Measurements from ENCODE around the gene B4GALNT4.

Gene B4GALNT4

DNA sequence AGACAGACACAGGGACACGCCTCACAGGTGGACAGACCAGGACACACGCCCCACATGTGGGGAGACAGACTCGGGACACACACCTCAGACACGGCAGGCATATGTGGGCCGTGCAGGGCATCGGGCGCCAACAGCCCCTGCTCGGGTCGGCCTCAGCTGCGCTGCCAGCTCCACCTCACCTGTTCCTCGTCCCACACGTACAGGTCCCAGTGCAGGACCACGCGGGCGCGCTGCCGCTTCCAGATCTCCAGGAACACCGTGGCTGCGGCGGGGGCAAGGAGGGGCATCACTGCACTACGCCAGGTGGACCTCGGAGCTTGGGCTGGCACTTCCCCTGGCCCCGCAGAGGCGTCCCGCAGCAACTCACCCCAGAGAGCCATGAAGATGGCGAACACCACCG lies 60.1 kb downstream of the B4GALNT4 start:
- TF ChIP-seq, protein P1, sequence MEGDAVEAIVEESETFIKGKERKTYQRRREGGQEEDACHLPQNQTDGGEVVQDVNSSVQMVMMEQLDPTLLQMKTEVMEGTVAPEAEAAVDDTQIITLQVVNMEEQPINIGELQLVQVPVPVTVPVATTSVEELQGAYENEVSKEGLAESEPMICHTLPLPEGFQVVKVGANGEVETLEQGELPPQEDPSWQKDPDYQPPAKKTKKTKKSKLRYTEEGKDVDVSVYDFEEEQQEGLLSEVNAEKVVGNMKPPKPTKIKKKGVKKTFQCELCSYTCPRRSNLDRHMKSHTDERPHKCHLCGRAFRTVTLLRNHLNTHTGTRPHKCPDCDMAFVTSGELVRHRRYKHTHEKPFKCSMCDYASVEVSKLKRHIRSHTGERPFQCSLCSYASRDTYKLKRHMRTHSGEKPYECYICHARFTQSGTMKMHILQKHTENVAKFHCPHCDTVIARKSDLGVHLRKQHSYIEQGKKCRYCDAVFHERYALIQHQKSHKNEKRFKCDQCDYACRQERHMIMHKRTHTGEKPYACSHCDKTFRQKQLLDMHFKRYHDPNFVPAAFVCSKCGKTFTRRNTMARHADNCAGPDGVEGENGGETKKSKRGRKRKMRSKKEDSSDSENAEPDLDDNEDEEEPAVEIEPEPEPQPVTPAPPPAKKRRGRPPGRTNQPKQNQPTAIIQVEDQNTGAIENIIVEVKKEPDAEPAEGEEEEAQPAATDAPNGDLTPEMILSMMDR (conservative IDR thresholded peaks at IDR 0.05; ENCODE audit: low read depth, low read length) = no peak
- no peak overlapping the region for H3K9ac ChIP-seq
- H3K4me1 ChIP-seq (ENCODE audit: low read depth, poor library complexity, severe bottlenecking) = no peaks in the 10 kb centered on the region
- H3K79me2 ChIP-seq (ENCODE audit: insufficient read depth, low read depth) = no peaks in the 10 kb centered on the region
- H3K27ac ChIP-seq = no peak overlapping the region
- no peak overlapping the region for H3K4me3 ChIP-seq (IDR thresholded peaks at IDR 0.05; ENCODE audit: insufficient read depth, low read depth, low read length)
- H3K27me3 ChIP-seq (ENCODE audit: insufficient read depth, low read depth) = no peaks in the 10 kb centered on the region; the same call in 1 of the 2 replicates
- no peaks in the 10 kb centered on the region for H3K36me3 ChIP-seq (ENCODE audit: insufficient read depth)
- no peaks in the 10 kb centered on the region for H4K20me1 ChIP-seq (ENCODE audit: insufficient read depth)
- H3K4me2 ChIP-seq = no peak overlapping the region
- no peak overlapping the region for H2AFZ ChIP-seq (ENCODE audit: low read depth)

GRCh38 chr11:429931-430456 lies 60.7 kb downstream of the B4GALNT4 start:
- Histone ChIP-seq H3K27ac (no peak overlapping the region), H4K20me1 (ENCODE audit: insufficient read depth) (no peaks in the 10 kb centered on the region), H3K4me3 (IDR thresholded peaks at IDR 0.05; ENCODE audit: insufficient read depth, low read depth, low read length) (no peak overlapping the region), H3K27me3 (ENCODE audit: insufficient read depth, low read depth) (no peaks in the 10 kb centered on the region; the same call in 1 of the 2 replicates), H3K79me2 (ENCODE audit: insufficient read depth, low read depth) (no peaks in the 10 kb centered on the region), H3K4me2 (no peak overlapping the region), H3K9ac (no peak overlapping the region), H2AFZ (ENCODE audit: low read depth) (no peak overlapping the region), H3K36me3 (ENCODE audit: insufficient read depth) (no peaks in the 10 kb centered on the region), H3K4me1 (ENCODE audit: low read depth, poor library complexity, severe bottlenecking) (no peaks in the 10 kb centered on the region)
- TF ChIP-seq, protein P1 (conservative IDR thresholded peaks at IDR 0.05; ENCODE audit: low read depth, low read length) = no peak
